ENCODE measurements around the gene TMEM95. TPM values are rescaled to one million over a fixed set of nuclear protein-coding genes. Genes with fewer than 3 reads are reported as not detected.
"Not testable (repeated sequence)": the region's sequence is repeated elsewhere in the genome, so short reads cannot be mapped to it uniquely, and the experiment has no call there.

Gene TMEM95
- total and polyA plus RNA-seq, 11 donors: not detected

- TF ChIP-seq POLR2A (IDR thresholded peaks at IDR 0.05) (no peak), CTCF (IDR thresholded peaks at IDR 0.05) (no peak)
- DNase-seq (no peak), ATAC-seq (no peak)
- peaks cover 0 to 3% (median 0%) of the 10 kb centered on the region in 9 donors for H3K27me3 ChIP-seq
- no peaks in the 10 kb centered on the region for H3K4me1 ChIP-seq
- intact Hi-C loops (cut with DNase I): loop anchor here in 1 of 10 donors (10.0 kb wide), 1 partner anchor 137 kb away; no protein-coding TSS in a partner anchor
- 62 to 71% (median 66%) methylated on average over 13 of the region's 13 CpGs for whole genome bisulfite sequencing, 4 donors
- no peak overlapping the region for H3K4me3 ChIP-seq
- no peaks in the 10 kb centered on the region for H3K36me3 ChIP-seq
- no peak overlapping the region for H3K27ac ChIP-seq
- no peaks in the 10 kb centered on the region for H3K9me3 ChIP-seq
Measured at GRCh38 chr17:7367918-7368598, 13.1 kb downstream of the TMEM95 start.

DNA sequence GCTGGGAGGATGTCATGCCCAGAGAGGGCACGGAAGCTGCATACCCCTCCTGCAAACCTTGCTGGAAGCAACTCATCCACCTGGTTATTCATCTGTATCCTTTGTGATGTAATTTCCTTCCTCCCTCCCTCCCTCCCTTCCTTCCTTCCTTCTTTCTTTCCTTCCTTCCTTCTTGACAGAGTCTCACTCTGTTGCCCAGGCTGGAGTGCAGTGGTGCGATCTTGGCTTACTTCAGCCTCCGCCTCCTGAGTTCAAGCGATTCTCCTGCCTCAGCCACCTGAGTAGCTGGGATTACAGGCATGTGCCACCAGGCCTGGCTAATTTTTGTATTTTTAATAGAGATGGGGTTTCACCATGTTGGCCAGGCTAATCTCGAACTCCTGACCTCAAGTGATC is 13.6 kb downstream of the TMEM95 start:
- not testable (repeated sequence) for ATAC-seq, H3K27me3 ChIP-seq, H3K27ac ChIP-seq, H3K9me3 ChIP-seq, H3K36me3 ChIP-seq, H3K4me3 ChIP-seq, DNase-seq, H3K4me1 ChIP-seq
- intact Hi-C loops (cut with DNase I): loop anchor here in 1 of 10 donors (10.0 kb wide), 1 partner anchor 136 kb away; no protein-coding TSS in a partner anchor
- 85 to 87% (median 85%) methylated on average over 5 of the region's 5 CpGs for WGBS, 4 donors

DNA sequence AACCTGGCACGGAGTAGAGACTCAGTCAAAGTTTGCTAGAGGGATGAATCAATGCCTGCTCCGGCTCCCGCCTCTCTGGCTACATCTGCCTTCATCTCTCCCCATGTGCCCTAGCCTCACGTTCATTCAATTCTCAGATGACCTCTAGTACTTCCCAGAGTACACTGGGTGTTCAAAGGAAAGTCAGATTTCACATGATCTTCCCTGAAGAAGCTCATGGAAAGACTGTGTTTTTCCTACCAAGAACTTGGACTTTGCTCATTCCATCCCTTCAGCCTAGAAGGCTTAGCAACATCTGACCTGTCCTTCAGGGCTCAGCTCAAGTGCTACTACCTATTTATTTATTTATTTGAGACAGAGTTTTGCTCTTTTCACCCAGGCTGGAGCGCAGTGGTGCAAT is 14.9 kb downstream of the TMEM95 start:
- Histone ChIP-seq H3K27ac (no peak overlapping the region), H3K4me3 (no peak overlapping the region), H3K9me3 (no peaks in the 10 kb centered on the region), H3K27me3 (peaks cover 0 to 3% (median 0%) of the 10 kb centered on the region in 9 donors), H3K4me1 (no peaks in the 10 kb centered on the region), H3K36me3 (no peaks in the 10 kb centered on the region)
- DNase-seq (no peak), ATAC-seq (no peak)
- intact Hi-C loops (cut with DNase I): loop anchor here in 2 of 10 donors (10.0 kb wide), 2 partner anchors 55 to 135 kb away; partner anchors contain the start of genes SPEM1 (in 1 of the 2), SPEM2 (in 1 of the 2) and SPEM3 (in 1 of the 2)
- TF ChIP-seq POLR2A (IDR thresholded peaks at IDR 0.05): no peak
- TF ChIP-seq CTCF (IDR thresholded peaks at IDR 0.05): no peak
- WGBS, 4 donors: 76 to 90% (median 85%) methylated on average over 5 of the region's 5 CpGs

- Histone ChIP-seq H3K9me3 (no peaks in the 10 kb centered on the region), H3K36me3 (no peaks in the 10 kb centered on the region), H3K4me3 (no peak overlapping the region), H3K4me1 (no peaks in the 10 kb centered on the region), H3K27ac (no peak overlapping the region), H3K27me3 (peaks cover 0 to 3% (median 0%) of the 10 kb centered on the region in 9 donors)
- TF ChIP-seq CTCF (IDR thresholded peaks at IDR 0.05): no peak
- TF ChIP-seq POLR2A (IDR thresholded peaks at IDR 0.05): no peak
- WGBS, 4 donors: 80 to 91% (median 88%) methylated on average over 4 of the region's 4 CpGs
- DNase-seq (no peak), ATAC-seq (no peak)
- intact Hi-C loops (cut with DNase I): loop anchor here in 1 of 10 donors (10.0 kb wide), 1 partner anchor 54 kb away; the partner anchor contains the start of genes SPEM1, SPEM2 and SPEM3
Measured at GRCh38 chr17:7370853-7371252, 15.9 kb downstream of the TMEM95 start.

All from heart left ventricle (tissue), 16 donors.